Progenitor cell of endocrine pancreas (in vitro differentiated cells): Measurements from ENCODE around the gene HPCA. TPM values are rescaled to one million over a fixed set of nuclear protein-coding genes. Genes with fewer than 3 reads are reported as not detected.

Source experiments
- DNase-seq: peaks from one replicate; pipeline ENCODE4 v3.0.0; 2021; ENCODE audit warnings: low spot score; ENCODE audit not compliant: unreplicated experiment
- H3K27ac Mint-ChIP-seq: 2 replicates; pipeline ENCODE4 v1.8.0; 2021; ENCODE audit warnings: mild to moderate bottlenecking, moderate library complexity, mixed read lengths
- H3K27me3 Mint-ChIP-seq: 2 replicates; pipeline ENCODE4 v1.8.0; 2021; ENCODE audit warnings: mixed read lengths
- H3K36me3 Mint-ChIP-seq: 2 replicates; pipeline ENCODE4 v1.8.0; 2022; ENCODE audit warnings: mixed read lengths; ENCODE audit not compliant: insufficient read depth
- H3K4me1 Mint-ChIP-seq: 2 replicates; pipeline ENCODE4 v1.8.0; 2021; ENCODE audit warnings: low read depth, mixed read lengths
- H3K4me3 Mint-ChIP-seq: 2 replicates; pipeline ENCODE4 v1.8.0; 2021; ENCODE audit warnings: low read depth, mild to moderate bottlenecking, moderate library complexity, mixed read lengths
- H3K9me3 Mint-ChIP-seq: 2 replicates; pipeline ENCODE4 v1.8.0; 2021; ENCODE audit warnings: low read depth, mixed read lengths
- CTCF ChIP-seq: fragments of 200-600 bp; sonication (generic); IDR thresholded peaks from one replicate; pipeline ENCODE4 v1.5.0; 2021; ENCODE audit warnings: antibody characterized with exemption, mild to moderate bottlenecking; ENCODE audit not compliant: unreplicated experiment
- total RNA-seq: library from RNA; stranded (reverse); gene quantifications from 2 replicates; pipeline ENCODE4 v1.2.1, GENCODE V29; 2021

HPCA gene
- total RNA-seq, 1 donor from 2014 or later, result 0.96 TPM

GRCh38 chr1:32891630-32892029, 5.3 kb downstream of the HPCA start:
- Mint-ChIP-seq H3K4me1 (peaks cover 3% of the 10 kb centered on the region), H3K9me3 (no peaks in the 10 kb centered on the region), H3K4me3 (no peak overlapping the region), H3K27me3 (peaks cover 74% of the 10 kb centered on the region), H3K27ac (no peak overlapping the region), H3K36me3 (no peaks in the 10 kb centered on the region)
- DNase-seq, result no peak
- no peak for TF ChIP-seq CTCF

GRCh38 chr1:32892368-32893197, 6.3 kb downstream of the HPCA start:
- peak; percentile 39 for DNase-seq
- peak; percentile 89 for TF ChIP-seq CTCF
- peak overlapping the region; percentile 40 for H3K4me3 Mint-ChIP-seq
- H3K9me3 Mint-ChIP-seq, result no peaks in the 10 kb centered on the region
- no peak overlapping the region for H3K27ac Mint-ChIP-seq
- no peaks in the 10 kb centered on the region for H3K36me3 Mint-ChIP-seq
- H3K27me3 Mint-ChIP-seq, result peaks cover 72% of the 10 kb centered on the region
- peaks cover 3% of the 10 kb centered on the region for H3K4me1 Mint-ChIP-seq

GRCh38 chr1:32893198-32894018, 7.1 kb downstream of the HPCA start:
- Mint-ChIP-seq H3K4me1 (peaks cover 3% of the 10 kb centered on the region), H3K27me3 (peaks cover 66% of the 10 kb centered on the region), H3K36me3 (no peaks in the 10 kb centered on the region), H3K9me3 (no peaks in the 10 kb centered on the region), H3K4me3 (peak overlapping the region; percentile 59), H3K27ac (no peak overlapping the region)
- peak; percentile 36 for TF ChIP-seq CTCF
- no peak for DNase-seq

GRCh38 chr1:32894019-32894600, 7.8 kb downstream of the HPCA start:
- peaks cover 3% of the 10 kb centered on the region for H3K4me1 Mint-ChIP-seq
- TF ChIP-seq CTCF, result no peak
- no peak for DNase-seq
- H3K9me3 Mint-ChIP-seq, result no peaks in the 10 kb centered on the region
- peak overlapping the region; percentile 59 for H3K4me3 Mint-ChIP-seq
- peaks cover 65% of the 10 kb centered on the region for H3K27me3 Mint-ChIP-seq
- H3K36me3 Mint-ChIP-seq, result no peaks in the 10 kb centered on the region
- H3K27ac Mint-ChIP-seq, result no peak overlapping the region

- Mint-ChIP-seq H3K9me3 (no peaks in the 10 kb centered on the region), H3K36me3 (no peaks in the 10 kb centered on the region), H3K27ac (no peak overlapping the region), H3K27me3 (peaks cover 63% of the 10 kb centered on the region), H3K4me1 (peaks cover 3% of the 10 kb centered on the region), H3K4me3 (no peak overlapping the region)
- TF ChIP-seq CTCF, result no peak
- no peak for DNase-seq
Observed at GRCh38 chr1:32894681-32895080, 8.4 kb downstream of the HPCA start.
